Uterus (tissue), 4 donors: ENCODE results near the gene PPFIBP1. TPM values are rescaled to one million over a fixed set of nuclear protein-coding genes. Genes with fewer than 3 reads are reported as not detected.

ENCODE experiments used
- DNase-seq, 2 donors: peaks; one replicate each; pipeline ENCODE4 v3.0.0-alpha.2; 2019 to 2020
- H3K27ac ChIP-seq, 2 donors: fragments of 200-600 bp; sonication (generic); 1 replicate in 1 of 2; 2 replicates in 1 of 2; pipeline ENCODE4 v1.5.1; 2016 to 2018
- H3K27me3 ChIP-seq, 2 donors: fragments of 200-600 bp; sonication (generic); one replicate each; pipeline ENCODE4 v1.5.1; 2018 to 2019; ENCODE audit warnings: control low read depth in 1 of 2
- H3K36me3 ChIP-seq, 2 donors: fragments of 200-600 bp; sonication (generic); one replicate each; pipeline ENCODE4 v1.5.1; 2019; ENCODE audit warnings: control low read depth in 1 of 2
- H3K4me1 ChIP-seq, 2 donors: fragments of 200-600 bp; sonication (generic); one replicate each; pipeline ENCODE4 v1.5.1; 2018 to 2019; ENCODE audit warnings: control low read depth in 1 of 2
- H3K4me3 ChIP-seq, 2 donors: fragments of 200-600 bp; sonication (generic); 1 replicate in 1 of 2; 2 replicates in 1 of 2; pipeline ENCODE4 v1.5.1; 2018 to 2019; ENCODE audit warnings: mild to moderate bottlenecking in 1 of 2
- H3K9me3 ChIP-seq, 2 donors: fragments of 200-600 bp; sonication (generic); one replicate each; pipeline ENCODE4 v1.5.1; 2019; ENCODE audit warnings: control low read depth in 1 of 2
- CTCF ChIP-seq, 4 experiments: fragments of 200-600 bp in 2 of 4; fragments of 450-650 bp in 2 of 4; sonication (generic) in 2 of 4; IDR thresholded peaks; one replicate each; pipeline ENCODE4 v1.5.1; 2016 to 2019; ENCODE audit warnings: antibody characterized with exemption in 4 of 4, mild to moderate bottlenecking in 2 of 4, moderate library complexity in 1 of 4
- POLR2A ChIP-seq, 2 donors: fragments of 450-650 bp; IDR thresholded peaks; one replicate each; pipeline ENCODE4 v1.6.1; 2016; ENCODE audit warnings: antibody characterized with exemption in 2 of 2, mild to moderate bottlenecking in 1 of 2, moderate library complexity in 1 of 2
- intact Hi-C: fragments of 100-400 bp; cut with DNase I; formaldehyde crosslinking; loops from one replicate; pipeline ENCODE4 v1.15.1; 2023; ENCODE audit warnings: low total_unique reads
- total RNA-seq, 4 donors: library from RNA; depleted of rRNA in 3 of 4; stranded (reverse); fragments of >200 nt in 3 of 4; gene quantifications; one replicate each; pipeline versions ENCODE4 v1.1.0 to v1.2.4, GENCODE V29; 2014 to 2023
- donor health status: DM: yes; HTN: yes; CAD: no.

Gene PPFIBP1
- total RNA-seq, 4 donors from 2014 or later = 43.8 to 139 (median 82.7) TPM

DNA sequence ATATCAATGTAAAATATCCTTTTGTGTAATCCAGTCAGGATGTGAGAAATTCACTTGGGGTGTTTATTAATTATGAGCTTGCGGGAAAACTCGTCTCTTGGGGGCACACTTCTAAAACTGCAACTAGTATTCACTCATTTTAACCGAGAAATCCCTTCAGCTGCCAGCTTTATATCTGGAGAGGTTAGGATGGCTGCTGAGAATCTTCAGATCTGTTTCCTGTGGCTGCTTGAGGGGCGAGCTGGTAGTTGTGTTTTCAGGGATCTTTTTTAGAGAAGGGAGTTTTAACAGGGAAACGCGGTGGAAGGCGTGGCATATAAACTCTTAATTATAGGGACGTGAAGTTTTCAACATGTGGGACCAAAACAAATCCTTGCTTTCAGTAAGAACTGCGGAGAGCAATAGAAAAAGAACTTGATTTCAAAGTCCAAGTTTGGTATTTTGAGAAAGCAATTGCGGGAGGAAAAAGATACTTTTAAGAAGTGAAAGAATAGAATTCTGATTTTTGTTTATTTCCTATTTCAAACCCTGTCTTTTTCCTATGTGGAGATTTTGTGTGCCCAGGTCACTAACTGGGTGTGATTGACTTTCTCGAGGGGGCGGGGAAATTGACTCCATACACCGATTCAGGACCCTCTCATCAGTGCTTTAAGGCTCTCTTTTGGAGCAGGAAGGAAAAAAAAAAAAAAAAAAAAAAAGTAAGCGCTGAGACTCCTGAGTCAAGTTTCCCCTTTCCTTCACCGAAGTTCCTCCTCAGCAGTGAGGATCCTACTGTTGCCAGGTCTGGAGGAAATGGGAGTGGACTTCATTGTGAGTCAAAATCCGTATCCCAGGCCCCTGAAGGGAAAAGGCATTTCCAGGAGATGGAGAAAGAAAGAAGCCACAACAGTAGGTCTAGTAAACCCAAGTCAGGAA, 1.1 kb downstream of the PPFIBP1 start:
- no peaks in the 10 kb centered on the region for H3K4me1 ChIP-seq
- intact Hi-C loops = no loop called here

GRCh38 chr12:27527512-27527911, 3.5 kb downstream of the PPFIBP1 start:
- TF ChIP-seq POLR2A (IDR thresholded peaks at IDR 0.05) = no peak
- no peak for TF ChIP-seq CTCF (IDR thresholded peaks at IDR 0.05)
- Histone ChIP-seq H3K4me1 (no peaks in the 10 kb centered on the region), H3K9me3 (no peaks in the 10 kb centered on the region), H3K4me3 (no peak overlapping the region), H3K27ac (peak overlapping the region in 1 of 2 donors; percentile 53), H3K36me3 (no peaks in the 10 kb centered on the region), H3K27me3 (no peaks in the 10 kb centered on the region)
- DNase-seq = no peak
- intact Hi-C loops = no loop called here

More for the DNA sequence above, 1.1 kb downstream of the PPFIBP1 start:
- Histone ChIP-seq H3K4me3 (peak overlapping the region; percentile 65 to 79), H3K36me3 (no peaks in the 10 kb centered on the region), H3K27me3 (no peaks in the 10 kb centered on the region), H3K9me3 (no peaks in the 10 kb centered on the region), H3K27ac (peak overlapping the region; percentile 89 to 93)
- peak in 1 of 2 donors; percentile 51 for DNase-seq
- TF ChIP-seq POLR2A (IDR thresholded peaks at IDR 0.05) = peak in 1 of 2 donors; percentile 12
- peak in 2 of 4 experiments; percentile 3 to 9 for TF ChIP-seq CTCF (IDR thresholded peaks at IDR 0.05)

DNA sequence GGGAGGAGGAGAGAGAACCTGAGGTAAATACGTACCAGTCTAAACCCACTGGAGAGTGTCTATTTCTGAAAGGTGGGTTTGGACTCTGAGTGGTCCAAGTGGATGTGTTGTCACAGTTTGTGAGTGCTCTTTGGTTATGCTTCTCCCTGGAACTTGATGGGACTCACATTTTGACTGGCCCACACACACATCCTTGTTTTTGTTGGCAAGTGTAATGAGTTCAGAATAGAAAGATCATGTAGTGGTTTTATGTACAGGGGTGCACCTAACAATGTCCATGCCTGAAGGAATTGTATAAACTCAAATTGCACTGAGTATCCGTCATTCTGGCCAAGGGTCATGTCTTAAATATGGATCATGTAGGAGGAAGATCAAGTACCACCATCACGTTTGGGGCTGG, 4.8 kb downstream of the PPFIBP1 start:
- intact Hi-C loops = no loop called here
- DNase-seq = no peak
- no peaks in the 10 kb centered on the region for H3K36me3 ChIP-seq
- TF ChIP-seq CTCF (IDR thresholded peaks at IDR 0.05) (no peak), POLR2A (IDR thresholded peaks at IDR 0.05) (no peak)
- no peaks in the 10 kb centered on the region for H3K9me3 ChIP-seq
- H3K27ac ChIP-seq = peak overlapping the region; percentile 43 to 53
- H3K4me3 ChIP-seq = no peak overlapping the region
- no peaks in the 10 kb centered on the region for H3K4me1 ChIP-seq
- no peaks in the 10 kb centered on the region for H3K27me3 ChIP-seq

DNA sequence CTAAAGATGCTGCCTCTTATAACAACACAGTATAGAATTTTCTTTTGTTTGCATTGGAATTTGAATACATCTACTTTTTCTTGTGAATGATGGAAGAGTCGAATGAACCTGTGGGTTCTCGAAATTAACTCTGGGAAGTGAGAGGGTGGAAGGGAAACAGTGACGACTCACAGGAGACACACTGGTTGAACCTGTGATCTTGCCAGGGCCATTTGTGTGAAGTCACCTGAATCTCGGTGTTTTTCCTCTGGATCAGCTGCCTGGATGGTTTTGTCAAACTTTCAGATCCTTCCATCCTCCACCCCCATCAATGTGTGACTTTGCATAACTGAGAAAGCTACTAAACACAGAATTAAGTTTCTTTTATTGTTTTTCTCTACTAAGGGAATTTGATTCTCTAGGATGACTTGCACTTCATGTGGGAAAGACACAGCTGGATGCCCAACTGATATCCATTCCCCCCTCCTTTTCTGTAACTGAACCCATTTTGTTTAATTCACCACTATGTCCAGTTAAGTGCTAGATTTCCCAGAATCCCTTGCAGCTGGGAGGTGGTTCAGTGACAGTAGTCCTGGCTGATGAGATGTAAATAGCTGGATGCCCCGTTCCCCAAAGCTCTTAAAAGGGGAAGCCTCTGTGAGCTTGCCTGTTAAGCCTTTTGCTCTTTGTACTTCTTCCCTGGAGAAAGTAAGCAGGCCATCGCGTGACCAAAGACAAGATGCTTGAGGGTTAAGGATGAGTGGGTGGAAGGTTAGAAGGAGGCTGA, 6.3 kb downstream of the PPFIBP1 start:
- H3K27me3 ChIP-seq = no peaks in the 10 kb centered on the region
- H3K36me3 ChIP-seq = no peaks in the 10 kb centered on the region
- no peaks in the 10 kb centered on the region for H3K4me1 ChIP-seq
- no peak overlapping the region for H3K4me3 ChIP-seq
- no peaks in the 10 kb centered on the region for H3K9me3 ChIP-seq
- H3K27ac ChIP-seq = no peak overlapping the region
- DNase-seq = no peak
- TF ChIP-seq CTCF (IDR thresholded peaks at IDR 0.05) = no peak
- TF ChIP-seq POLR2A (IDR thresholded peaks at IDR 0.05) = no peak
- intact Hi-C loops = no loop called here

DNA sequence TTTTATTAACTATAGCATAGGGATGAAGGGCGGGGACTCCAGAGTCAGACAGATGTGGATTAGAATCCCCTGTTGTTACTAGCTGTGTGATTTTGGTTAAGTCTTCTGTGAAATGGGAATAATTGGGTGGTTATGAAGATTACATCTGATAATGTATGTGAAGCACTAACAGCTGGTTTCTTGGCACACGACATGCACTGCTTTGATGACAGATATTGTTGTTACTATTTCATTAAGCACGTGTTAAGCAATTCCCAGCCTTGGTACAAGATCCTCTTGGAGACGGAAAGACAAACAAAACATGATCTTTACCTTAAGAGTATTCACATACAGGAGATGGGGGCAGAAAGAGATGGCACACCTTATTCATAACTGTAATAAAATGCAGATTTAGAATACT, 7.9 kb downstream of the PPFIBP1 start:
- H3K4me3 ChIP-seq = no peak overlapping the region
- DNase-seq = no peak
- H3K9me3 ChIP-seq = no peaks in the 10 kb centered on the region
- TF ChIP-seq POLR2A (IDR thresholded peaks at IDR 0.05) (no peak), CTCF (IDR thresholded peaks at IDR 0.05) (no peak)
- H3K36me3 ChIP-seq = no peaks in the 10 kb centered on the region
- intact Hi-C loops = no loop called here
- H3K27me3 ChIP-seq = no peaks in the 10 kb centered on the region
- no peak overlapping the region for H3K27ac ChIP-seq
- no peaks in the 10 kb centered on the region for H3K4me1 ChIP-seq
